ENCODE data around the gene OR1N2. TPM values are rescaled to one million over a fixed set of nuclear protein-coding genes. Genes with fewer than 3 reads are reported as not detected.

Gene OR1N2
- total RNA-seq, 1 experiment from 2014 or later, result not detected

Other genes with a start within 250 kb of the OR1N2 start
- gene PTGS1, start 182.1 kb upstream of the OR1N2 start, total RNA-seq (2021), result 1.0 and 1.3 TPM in 2 replicates
- not detected in 2 replicates for gene OR1J1, start 75.2 kb upstream of the OR1N2 start, total RNA-seq (2021)
- not detected in 2 replicates for gene OR1J2, start 42.3 kb upstream of the OR1N2 start, total RNA-seq (2021)
- gene OR1J4, start 34.0 kb upstream of the OR1N2 start, total RNA-seq (2021), result not detected in 2 replicates
- gene OR1N1, start 25.8 kb upstream of the OR1N2 start, total RNA-seq (2021), result not detected in 2 replicates
- not detected in 2 replicates for gene OR1L8, start 30.3 kb downstream of the OR1N2 start, total RNA-seq (2021)
- gene OR1Q1, start 61.6 kb downstream of the OR1N2 start, total RNA-seq (2021), result not detected in 2 replicates
- not detected in 2 replicates for gene OR1B1, start 104.5 kb downstream of the OR1N2 start, total RNA-seq (2021)
- not detected in 2 replicates for gene OR1L1, start 108.6 kb downstream of the OR1N2 start, total RNA-seq (2021)
- not detected in 2 replicates for gene OR1L3, start 122.0 kb downstream of the OR1N2 start, total RNA-seq (2021)
- not detected in 2 replicates for gene OR1L4, start 170.9 kb downstream of the OR1N2 start, total RNA-seq (2021)
- not detected in 2 replicates for gene OR1L6, start 189.2 kb downstream of the OR1N2 start, total RNA-seq (2021)
- gene OR5C1, start 235.8 kb downstream of the OR1N2 start, total RNA-seq (2021), result not detected in 2 replicates
- gene OR1K1, start 247.0 kb downstream of the OR1N2 start, total RNA-seq (2021), result not detected in 2 replicates

All from H9 (cell line).